Neural crest cell (in vitro differentiated cells): ENCODE data around the gene PPFIA3. TPM values are rescaled to one million over a fixed set of nuclear protein-coding genes. Genes with fewer than 3 reads are reported as not detected.

Experiments
- DNase-seq: peaks from one replicate; pipeline ENCODE4 v3.0.0; 2021; ENCODE audit warnings: low read depth, mixed read lengths, low spot score
- H3K27ac Mint-ChIP-seq: one replicate; pipeline ENCODE4 v1.8.0; 2021; ENCODE audit warnings: mild to moderate bottlenecking, mixed read lengths; ENCODE audit not compliant: unreplicated experiment
- H3K27me3 Mint-ChIP-seq: 2 replicates; pipeline ENCODE4 v1.8.0; 2021; ENCODE audit warnings: low read depth, mild to moderate bottlenecking, mixed read lengths
- H3K36me3 Mint-ChIP-seq: 2 replicates; pipeline ENCODE4 v1.8.0; 2021; ENCODE audit warnings: low read depth, mild to moderate bottlenecking, mixed read lengths
- H3K4me1 Mint-ChIP-seq: 2 replicates; pipeline ENCODE4 v1.8.0; 2021; ENCODE audit warnings: mixed read lengths
- H3K4me3 Mint-ChIP-seq: one replicate; pipeline ENCODE4 v1.8.0; 2021; ENCODE audit warnings: mild to moderate bottlenecking, mixed read lengths
- H3K9me3 Mint-ChIP-seq: 2 replicates; pipeline ENCODE4 v1.8.0; 2021; ENCODE audit warnings: mixed read lengths
- CTCF ChIP-seq: fragments of 200-600 bp; sonication (generic); conservative IDR thresholded peaks from 2 replicates; pipeline ENCODE4 v1.5.0; 2021; ENCODE audit warnings: antibody characterized with exemption, mild to moderate bottlenecking
- total RNA-seq: library from RNA; stranded (reverse); gene quantifications from 2 replicates; pipeline ENCODE4 v1.2.1, GENCODE V29; 2021

The PPFIA3 gene
- total RNA-seq, 1 donor from 2014 or later = 22.7 TPM

- Mint-ChIP-seq H3K4me3 (peak overlapping the region; percentile 84), H3K9me3 (no peaks in the 10 kb centered on the region), H3K27me3 (peaks cover 15% of the 10 kb centered on the region), H3K27ac (no peak overlapping the region), H3K36me3 (peaks cover 17% of the 10 kb centered on the region), H3K4me1 (peaks cover 21% of the 10 kb centered on the region)
- no peak for TF ChIP-seq CTCF
- no peak for DNase-seq
These were observed 8.8 kb upstream of the PPFIA3 start for GRCh38 chr19:49110567-49110966.

GRCh38 chr19:49111218-49111998 is 7.9 kb upstream of the PPFIA3 start:
- Mint-ChIP-seq H3K4me3 (peak overlapping the region; percentile 84), H3K27ac (no peak overlapping the region)

GRCh38 chr19:49113762-49114629 is 5.3 kb upstream of the PPFIA3 start, which contains the start of gene LIN7B:
TSS of gene LIN7B (plus strand) at chr19:49114370. CDS start at chr19:49114405, 35 bp downstream.
- peaks cover 36% of the 10 kb centered on the region for H3K4me1 Mint-ChIP-seq
- no peaks in the 10 kb centered on the region for H3K9me3 Mint-ChIP-seq
- H3K4me3 Mint-ChIP-seq = peak within 1 kb of the TSS; percentile 87
- H3K27me3 Mint-ChIP-seq = peaks cover 19% of the 10 kb centered on the region
- H3K27ac Mint-ChIP-seq = peak within 1 kb of the TSS; percentile 81
- peak; percentile 54 for TF ChIP-seq CTCF
- peak; percentile 69 for DNase-seq
- peaks cover 4% of the 10 kb centered on the region for H3K36me3 Mint-ChIP-seq

More at GRCh38 chr19:49111218-49111998, 7.9 kb upstream of the PPFIA3 start:
- H3K4me1 Mint-ChIP-seq = peaks cover 25% of the 10 kb centered on the region
- H3K27me3 Mint-ChIP-seq = peaks cover 15% of the 10 kb centered on the region
- peaks cover 17% of the 10 kb centered on the region for H3K36me3 Mint-ChIP-seq
- no peak for TF ChIP-seq CTCF
- no peaks in the 10 kb centered on the region for H3K9me3 Mint-ChIP-seq
- DNase-seq = no peak

GRCh38 chr19:49114630-49115363 is 4.5 kb upstream of the PPFIA3 start:
- peaks cover 36% of the 10 kb centered on the region for H3K4me1 Mint-ChIP-seq
- DNase-seq = peak; percentile 57
- H3K4me3 Mint-ChIP-seq = peak overlapping the region; percentile 87
- no peak for TF ChIP-seq CTCF
- H3K36me3 Mint-ChIP-seq = no peaks in the 10 kb centered on the region
- H3K27me3 Mint-ChIP-seq = peaks cover 21% of the 10 kb centered on the region
- H3K9me3 Mint-ChIP-seq = no peaks in the 10 kb centered on the region
- no peak overlapping the region for H3K27ac Mint-ChIP-seq

GRCh38 chr19:49116544-49116943 is 2.8 kb upstream of the PPFIA3 start:
- H3K27ac Mint-ChIP-seq = no peak overlapping the region
- peaks cover 41% of the 10 kb centered on the region for H3K4me1 Mint-ChIP-seq
- TF ChIP-seq CTCF = no peak
- DNase-seq = no peak
- H3K4me3 Mint-ChIP-seq = peak overlapping the region; percentile 87
- H3K36me3 Mint-ChIP-seq = no peaks in the 10 kb centered on the region
- H3K27me3 Mint-ChIP-seq = peaks cover 33% of the 10 kb centered on the region
- H3K9me3 Mint-ChIP-seq = no peaks in the 10 kb centered on the region
